ENCODE results near the gene NKD2.
A peak's percentile ranks its signal among the peaks of the same experiment; 100 is the strongest.

The NKD2 gene

GRCh38 chr5:1003296-1003937 lies 5.2 kb upstream of the NKD2 start:
- Histone ChIP-seq H3K9ac (ENCODE audit: low read depth, low read length, poor library complexity, severe bottlenecking) (no peak overlapping the region), H3K4me1 (ENCODE audit: insufficient read depth, low read length, poor library complexity, severe bottlenecking) (peaks cover 37% of the 10 kb centered on the region), H3K79me2 (ENCODE audit: insufficient read depth, low read length) (no peaks in the 10 kb centered on the region), H3K36me3 (ENCODE audit: insufficient read depth, low read length) (no peaks in the 10 kb centered on the region), H3K9me3 (ENCODE audit: insufficient read depth, low read depth, low read length) (no peaks in the 10 kb centered on the region), H3K4me2 (ENCODE audit: low read depth, low read length, poor library complexity, severe bottlenecking) (peak overlapping the region; percentile 77), H3K27me3 (ENCODE audit: insufficient read depth, low read length, poor library complexity, severe bottlenecking) (no peaks in the 10 kb centered on the region), H3K9me2 (replicated peaks; ENCODE audit: low read depth, low read length) (no peaks in the 10 kb centered on the region), H2AFZ (ENCODE audit: low read length) (no peak overlapping the region), H3K4me3 (ENCODE audit: low read length, poor library complexity, severe bottlenecking) (no peak overlapping the region), H4K20me1 (ENCODE audit: insufficient read depth, low read length, poor library complexity, severe bottlenecking) (no peaks in the 10 kb centered on the region), H3F3A (ENCODE audit: low read depth) (0 out of 2 replicates have a peak, but pooled peaks cover 3% of the 10 kb centered on the region)
- TF ChIP-seq EZH2phosphoT487 (IDR thresholded peaks at IDR 0.05; ENCODE audit: borderline replicate concordance) (no peak), CTCF (conservative IDR thresholded peaks at IDR 0.05; ENCODE audit: low read length) (no peak)

GRCh38 chr5:1004461-1005248 lies 3.9 kb upstream of the NKD2 start:
- H3K4me1 ChIP-seq (ENCODE audit: insufficient read depth, low read length, poor library complexity, severe bottlenecking): peaks cover 41% of the 10 kb centered on the region
- H3K9me2 ChIP-seq (replicated peaks; ENCODE audit: low read depth, low read length): no peaks in the 10 kb centered on the region
- peak overlapping the region; percentile 77 for H3K4me2 ChIP-seq (ENCODE audit: low read depth, low read length, poor library complexity, severe bottlenecking)
- H3K9me3 ChIP-seq (ENCODE audit: insufficient read depth, low read depth, low read length): no peaks in the 10 kb centered on the region
- TF ChIP-seq EZH2phosphoT487 (IDR thresholded peaks at IDR 0.05; ENCODE audit: borderline replicate concordance) (no peak), CTCF (conservative IDR thresholded peaks at IDR 0.05; ENCODE audit: low read length) (peak; percentile 55)
- 0 out of 2 replicates have a peak, but pooled peaks cover 3% of the 10 kb centered on the region for H3F3A ChIP-seq (ENCODE audit: low read depth)
- H3K36me3 ChIP-seq (ENCODE audit: insufficient read depth, low read length): no peaks in the 10 kb centered on the region
- H2AFZ ChIP-seq (ENCODE audit: low read length): peak overlapping the region; percentile 69; the same call in 1 of the 2 replicates
- H4K20me1 ChIP-seq (ENCODE audit: insufficient read depth, low read length, poor library complexity, severe bottlenecking): peaks cover 3% of the 10 kb centered on the region
- H3K79me2 ChIP-seq (ENCODE audit: insufficient read depth, low read length): peaks cover 7% of the 10 kb centered on the region; the same call in 1 of the 2 replicates
- no peak overlapping the region for H3K9ac ChIP-seq (ENCODE audit: low read depth, low read length, poor library complexity, severe bottlenecking)
- peak overlapping the region; percentile 70 for H3K4me3 ChIP-seq (ENCODE audit: low read length, poor library complexity, severe bottlenecking)
- H3K27me3 ChIP-seq (ENCODE audit: insufficient read depth, low read length, poor library complexity, severe bottlenecking): no peaks in the 10 kb centered on the region

- no peaks in the 10 kb centered on the region for H3K27me3 ChIP-seq (ENCODE audit: insufficient read depth, low read length, poor library complexity, severe bottlenecking)
- peaks cover 48% of the 10 kb centered on the region for H3K4me1 ChIP-seq (ENCODE audit: insufficient read depth, low read length, poor library complexity, severe bottlenecking)
- H3K4me3 ChIP-seq (ENCODE audit: low read length, poor library complexity, severe bottlenecking): peak overlapping the region; percentile 70
Observed at GRCh38 chr5:1005249-1005851, 3.3 kb upstream of the NKD2 start.

More at GRCh38 chr5:1005249-1005851, 3.3 kb upstream of the NKD2 start:
- no peaks in the 10 kb centered on the region for H3K9me2 ChIP-seq (replicated peaks; ENCODE audit: low read depth, low read length)
- TF ChIP-seq EZH2phosphoT487 (IDR thresholded peaks at IDR 0.05; ENCODE audit: borderline replicate concordance): no peak
- TF ChIP-seq CTCF (conservative IDR thresholded peaks at IDR 0.05; ENCODE audit: low read length): no peak
- no peaks in the 10 kb centered on the region for H3K9me3 ChIP-seq (ENCODE audit: insufficient read depth, low read depth, low read length)
- H4K20me1 ChIP-seq (ENCODE audit: insufficient read depth, low read length, poor library complexity, severe bottlenecking): peaks cover 6% of the 10 kb centered on the region
- H2AFZ ChIP-seq (ENCODE audit: low read length): no peak overlapping the region
- H3K36me3 ChIP-seq (ENCODE audit: insufficient read depth, low read length): no peaks in the 10 kb centered on the region
- H3K4me2 ChIP-seq (ENCODE audit: low read depth, low read length, poor library complexity, severe bottlenecking): peak overlapping the region; percentile 77
- 0 out of 2 replicates have a peak, but pooled peaks cover 3% of the 10 kb centered on the region for H3F3A ChIP-seq (ENCODE audit: low read depth)
- peaks cover 14% of the 10 kb centered on the region; the same call in 1 of the 2 replicates for H3K79me2 ChIP-seq (ENCODE audit: insufficient read depth, low read length)
- H3K9ac ChIP-seq (ENCODE audit: low read depth, low read length, poor library complexity, severe bottlenecking): no peak overlapping the region
